Activated T-cell treated with anti-CD3 and anti-CD28 coated beads for 1 hour (primary cell): ENCODE data around the gene PRPF38B.
A peak's percentile ranks its signal among the peaks of the same experiment; 100 is the strongest.

Source experiments
- DNase-seq: peaks from one replicate; pipeline ENCODE4 v3.0.0-alpha.2; 2020; ENCODE audit warnings: low read depth

PRPF38B gene

DNA sequence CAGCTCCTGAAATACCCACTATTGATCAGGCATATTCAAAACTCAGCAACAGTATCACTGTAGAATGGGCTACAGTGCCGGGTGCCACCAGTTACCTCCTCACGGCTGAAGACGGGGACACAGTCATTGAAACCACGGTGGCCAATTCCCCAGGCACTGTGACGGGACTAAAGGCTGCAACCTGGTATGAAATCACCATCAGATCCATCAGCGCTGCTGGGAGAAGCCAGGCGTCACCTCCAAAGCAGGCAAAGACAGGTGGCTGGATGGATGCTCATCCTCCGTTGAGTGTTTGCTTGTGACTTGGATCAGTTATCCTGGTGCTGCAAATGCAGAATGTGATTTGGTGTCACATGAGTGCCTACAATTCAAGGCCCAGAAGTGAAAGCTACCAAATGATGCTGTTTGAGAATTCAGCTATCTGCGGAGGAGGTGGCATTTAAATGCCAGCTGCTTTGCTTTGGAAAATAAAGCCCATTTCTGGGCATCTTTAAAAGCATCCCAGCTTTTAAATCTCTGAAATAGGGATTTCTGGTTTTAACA, 25.7 kb downstream of the PRPF38B start:
- no peak for DNase-seq

- DNase-seq, result no peak
Measured at GRCh38 chr1:108718927-108719655, 27.0 kb downstream of the PRPF38B start.

DNA sequence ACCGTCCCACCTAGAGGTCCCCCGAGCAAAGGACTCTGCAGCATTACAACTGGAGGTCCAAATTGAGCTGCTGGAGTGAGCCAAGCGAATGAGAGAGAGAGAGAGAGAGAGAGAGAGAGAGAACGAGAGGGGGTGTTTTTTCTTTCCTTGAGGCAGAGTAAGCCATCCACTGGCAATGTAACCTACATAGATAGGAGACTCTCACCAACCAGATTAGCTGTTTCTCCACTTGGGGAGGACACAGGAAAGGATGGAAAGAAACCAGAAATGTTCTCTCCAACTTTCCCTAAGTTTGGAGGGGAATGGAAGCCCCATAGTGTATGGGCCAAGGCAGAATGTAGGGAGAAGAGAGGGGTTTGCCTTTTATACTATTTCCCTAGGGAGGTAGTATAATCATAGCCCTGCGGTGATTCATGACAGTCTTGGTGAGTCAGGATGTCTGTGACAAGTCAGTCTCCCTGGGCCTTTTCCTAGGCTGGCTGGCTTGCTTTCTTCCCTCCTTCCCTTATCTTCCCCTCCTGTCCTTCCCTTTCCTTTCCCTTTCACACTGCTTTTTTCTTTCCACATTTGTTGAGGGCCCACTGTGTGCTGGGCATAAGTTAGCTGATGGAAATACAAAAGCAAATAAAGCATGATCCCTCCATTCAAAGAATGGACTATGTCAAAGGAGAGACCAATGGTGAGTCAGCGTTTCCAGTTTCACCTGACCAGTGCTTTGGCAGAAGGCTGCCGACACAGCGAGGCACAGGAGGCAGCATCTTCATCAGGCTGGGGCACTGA, 27.7 kb downstream of the PRPF38B start:
- no peak for DNase-seq

DNA sequence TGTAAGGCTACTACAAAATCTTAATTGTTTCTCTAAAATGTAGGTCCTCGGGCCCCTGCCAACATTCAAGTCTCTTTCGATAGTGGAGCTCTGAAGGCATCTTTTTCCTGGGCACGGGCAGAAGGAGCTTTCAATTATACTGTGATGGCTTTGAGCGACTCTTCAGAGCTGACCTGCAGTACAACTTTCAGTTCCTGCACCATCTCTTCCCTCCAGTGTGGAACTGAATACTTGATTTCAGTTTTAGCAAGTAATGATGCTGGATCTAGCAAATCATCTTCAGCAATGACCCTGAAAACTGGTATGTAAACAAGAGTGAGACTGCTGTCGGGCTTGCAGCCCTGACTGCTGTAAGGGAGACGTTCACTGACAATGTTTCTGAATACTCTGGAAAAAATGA, 30.2 kb downstream of the PRPF38B start:
- no peak for DNase-seq

- DNase-seq, result no peak
Measured at GRCh38 chr1:108725906-108726305, 33.8 kb downstream of the PRPF38B start.

- no peak for DNase-seq
Measured at GRCh38 chr1:108728327-108728923, 36.3 kb downstream of the PRPF38B start.

DNA sequence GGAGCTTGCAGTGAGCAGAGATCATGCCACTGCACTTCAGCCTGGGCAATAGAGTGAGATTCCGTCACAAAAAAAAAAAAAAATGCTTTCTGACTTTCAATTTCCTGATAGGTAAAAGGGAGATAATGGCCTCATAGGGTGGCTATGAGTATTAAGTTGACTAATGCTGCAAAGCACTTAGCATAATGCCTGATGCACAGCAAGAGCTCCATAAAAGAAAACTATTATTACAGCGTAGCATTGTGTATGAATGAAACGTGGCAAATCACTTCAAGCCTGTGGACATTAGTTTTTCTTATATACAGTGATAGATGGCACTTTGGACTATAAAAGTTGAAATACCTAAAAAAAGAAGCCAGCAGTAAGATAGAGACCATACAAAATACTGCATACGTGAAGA, 37.4 kb downstream of the PRPF38B start:
- DNase-seq, result no peak

- no peak for DNase-seq
Measured at GRCh38 chr1:108732398-108732797, 40.3 kb downstream of the PRPF38B start.

- no peak for DNase-seq
Measured at GRCh38 chr1:108734171-108734865, 42.2 kb downstream of the PRPF38B start.

GRCh38 chr1:108742253-108742652, 50.1 kb downstream of the PRPF38B start:
- no peak for DNase-seq

DNA sequence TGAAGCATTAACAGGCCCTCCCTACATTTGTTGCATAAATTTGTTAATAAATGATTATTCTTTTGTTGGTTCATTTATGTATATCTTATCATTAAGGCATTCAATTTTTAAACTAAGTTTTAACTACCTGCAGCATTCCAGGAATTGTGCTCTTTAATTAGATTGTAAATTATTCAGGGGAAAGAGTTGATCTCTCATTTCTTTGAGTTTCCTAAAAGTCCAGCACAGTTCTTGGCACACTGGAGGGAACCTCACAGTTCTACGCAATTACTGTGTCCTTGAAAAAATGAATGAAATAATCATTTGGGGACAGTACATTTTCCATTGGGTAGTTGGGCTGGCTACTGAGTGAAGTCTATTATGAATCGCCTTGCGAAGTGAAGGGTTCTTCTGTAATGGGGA, 53.9 kb downstream of the PRPF38B start:
- DNase-seq, result no peak

DNA sequence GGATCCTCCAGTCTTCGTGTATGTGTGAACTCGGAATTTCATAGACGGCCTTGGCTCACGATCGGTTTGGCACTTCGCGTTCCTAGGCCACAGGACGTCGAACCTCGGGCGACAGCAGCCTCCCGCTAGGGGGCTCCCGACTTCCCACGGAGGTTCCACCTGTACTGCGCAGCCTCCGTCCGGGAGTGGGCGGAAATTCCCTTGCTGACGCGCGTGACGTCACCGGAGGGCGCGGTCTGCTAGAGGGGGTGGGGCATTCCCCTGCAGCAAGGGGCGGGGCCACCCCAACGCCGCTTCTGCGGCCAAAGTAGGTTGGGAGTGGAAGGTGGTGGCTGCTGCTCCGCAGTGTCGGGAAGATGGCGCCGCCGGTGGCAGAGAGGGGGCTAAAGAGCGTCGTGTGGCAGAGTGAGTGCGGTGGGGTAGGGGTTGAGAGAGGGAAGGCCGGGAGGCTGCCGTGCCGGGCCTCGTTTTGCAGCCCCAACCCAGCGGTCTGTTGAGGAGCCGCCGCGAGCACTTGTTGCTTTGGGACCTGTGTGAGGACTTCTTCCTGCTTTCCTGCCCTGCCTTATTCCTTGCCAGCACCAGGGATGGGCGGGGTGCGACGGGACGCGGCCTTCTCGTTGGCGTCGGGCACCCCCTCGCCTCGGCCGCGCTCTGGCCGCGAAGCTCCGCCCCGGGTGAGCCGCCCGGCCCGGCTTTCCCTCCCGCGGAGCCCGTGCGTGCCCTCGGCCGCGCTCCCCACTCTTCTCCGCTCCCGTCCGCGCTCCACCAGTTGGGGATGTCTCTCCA, 54.5 kb downstream of the PRPF38B start, which contains the start of gene STXBP3:
STXBP3 (plus strand) TSS at position 293 of the 789 bp plus-strand sequence; CDS start at position 357, 64 bp downstream.
- peak; percentile 100 for DNase-seq

GRCh38 chr1:108747171-108747850, 55.2 kb downstream of the PRPF38B start:
- DNase-seq, result no peak

- no peak for DNase-seq
Measured at GRCh38 chr1:108747898-108748297, 55.8 kb downstream of the PRPF38B start.

GRCh38 chr1:108749081-108749480, 57.0 kb downstream of the PRPF38B start:
- no peak for DNase-seq

GRCh38 chr1:108750476-108751181, 58.5 kb downstream of the PRPF38B start:
- no peak for DNase-seq
